SIG-M5 treated with dmso at 0.1 percent for 504 hours (cell line): ENCODE results near the gene EFEMP1.
A peak's percentile ranks its signal among the peaks of the same experiment; 100 is the strongest.

Source experiments
- DNase-seq: peaks from one replicate; lab custom pipeline; 2025; ENCODE audit not compliant: unreplicated experiment; lab: John Stamatoyannopoulos, UW

EFEMP1 gene

GRCh38 chr2:55899881-55900280 lies 23.7 kb downstream of the EFEMP1 start:
- no peak for DNase-seq

DNA sequence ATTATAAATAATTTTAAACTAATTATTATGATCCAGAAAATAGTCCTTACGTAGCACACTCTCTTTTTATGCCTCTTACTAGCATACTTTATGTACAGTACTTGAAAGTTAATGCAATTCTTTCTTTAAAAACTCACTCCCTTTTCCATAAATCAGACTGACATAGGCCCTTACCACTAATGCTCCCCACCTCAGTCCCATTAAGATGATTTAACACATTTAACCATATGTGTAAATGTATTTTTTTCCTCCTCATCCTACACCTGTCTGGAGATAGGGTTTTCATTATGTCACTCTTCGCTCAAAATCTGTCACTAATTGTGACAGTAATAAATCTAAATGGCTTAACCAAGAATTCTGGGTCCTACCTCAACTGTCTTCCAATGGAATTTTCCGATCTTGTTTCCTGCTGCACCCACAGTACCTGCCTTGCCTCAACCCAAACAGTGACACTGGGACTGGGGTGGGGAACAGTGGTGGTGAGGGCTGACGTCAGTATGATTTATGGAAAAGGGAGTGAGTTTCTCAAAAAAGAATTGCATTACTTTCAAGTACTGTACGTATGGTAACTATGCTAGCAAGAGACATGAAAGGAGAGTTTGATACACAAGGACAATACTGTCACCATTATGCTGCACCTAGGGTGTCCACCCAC lies 25.1 kb downstream of the EFEMP1 start:
- no peak for DNase-seq

- no peak for DNase-seq
Observed at GRCh38 chr2:55896633-55897032, 26.9 kb downstream of the EFEMP1 start.

GRCh38 chr2:55894720-55895119 lies 28.9 kb downstream of the EFEMP1 start:
- no peak for DNase-seq

- no peak for DNase-seq
Observed at GRCh38 chr2:55891671-55892094, 31.9 kb downstream of the EFEMP1 start.

DNA sequence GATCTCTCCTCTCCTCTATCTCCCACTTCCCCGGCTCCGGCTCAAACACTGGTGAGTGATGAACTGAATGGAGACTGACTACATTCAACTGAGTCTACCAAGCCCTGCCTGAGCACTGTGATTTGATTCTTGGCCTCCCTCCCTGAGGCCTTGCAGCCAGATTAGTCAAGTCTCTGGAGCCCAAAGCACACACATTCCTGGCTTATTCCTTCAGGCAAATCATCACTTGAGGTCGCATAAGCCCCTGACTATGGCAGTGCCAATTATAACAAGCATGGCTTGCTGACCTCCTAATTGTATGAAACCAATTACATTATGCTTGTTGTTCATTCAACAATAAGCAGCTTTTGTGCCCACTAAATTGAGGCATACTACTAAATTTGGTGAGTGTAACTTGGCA lies 34.6 kb downstream of the EFEMP1 start:
- DNase-seq: no peak

DNA sequence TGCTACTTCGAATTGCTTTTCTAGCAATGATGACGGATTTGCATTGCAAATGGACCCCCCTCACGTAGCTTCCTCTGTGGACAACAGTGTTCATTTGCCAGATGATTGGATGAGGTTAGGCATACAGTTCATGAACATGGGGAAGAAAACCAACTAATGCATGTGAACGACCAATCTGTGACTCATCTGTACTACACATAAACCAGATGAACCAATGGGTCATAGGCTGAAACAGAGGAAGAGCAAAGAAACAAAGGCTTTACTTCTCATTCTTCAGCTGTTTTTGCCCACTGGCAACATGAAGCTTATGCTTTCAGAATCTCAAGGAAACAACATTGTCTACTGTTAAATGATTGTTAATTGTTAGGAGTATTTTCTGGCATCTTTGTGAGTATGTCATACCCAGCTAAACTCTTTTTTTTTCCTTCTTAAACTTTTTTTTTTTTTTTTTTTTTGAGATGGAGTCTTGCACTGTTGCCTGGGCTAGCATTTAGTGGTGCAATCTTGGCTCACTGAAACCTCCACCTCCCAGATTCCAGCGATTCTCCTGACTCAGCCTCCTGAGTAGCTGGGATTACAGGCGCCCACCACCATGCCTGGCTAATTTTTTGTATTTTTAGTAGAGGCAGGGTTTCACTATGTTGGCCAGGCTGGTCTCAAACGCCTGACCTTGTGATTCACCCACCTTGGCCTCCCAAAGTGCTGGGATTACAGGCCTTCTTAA lies 35.5 kb downstream of the EFEMP1 start:
- DNase-seq: no peak

GRCh38 chr2:55887351-55887750 lies 36.2 kb downstream of the EFEMP1 start:
- DNase-seq: no peak

- DNase-seq: no peak
Observed at GRCh38 chr2:55885944-55886281, 37.7 kb downstream of the EFEMP1 start.

DNA sequence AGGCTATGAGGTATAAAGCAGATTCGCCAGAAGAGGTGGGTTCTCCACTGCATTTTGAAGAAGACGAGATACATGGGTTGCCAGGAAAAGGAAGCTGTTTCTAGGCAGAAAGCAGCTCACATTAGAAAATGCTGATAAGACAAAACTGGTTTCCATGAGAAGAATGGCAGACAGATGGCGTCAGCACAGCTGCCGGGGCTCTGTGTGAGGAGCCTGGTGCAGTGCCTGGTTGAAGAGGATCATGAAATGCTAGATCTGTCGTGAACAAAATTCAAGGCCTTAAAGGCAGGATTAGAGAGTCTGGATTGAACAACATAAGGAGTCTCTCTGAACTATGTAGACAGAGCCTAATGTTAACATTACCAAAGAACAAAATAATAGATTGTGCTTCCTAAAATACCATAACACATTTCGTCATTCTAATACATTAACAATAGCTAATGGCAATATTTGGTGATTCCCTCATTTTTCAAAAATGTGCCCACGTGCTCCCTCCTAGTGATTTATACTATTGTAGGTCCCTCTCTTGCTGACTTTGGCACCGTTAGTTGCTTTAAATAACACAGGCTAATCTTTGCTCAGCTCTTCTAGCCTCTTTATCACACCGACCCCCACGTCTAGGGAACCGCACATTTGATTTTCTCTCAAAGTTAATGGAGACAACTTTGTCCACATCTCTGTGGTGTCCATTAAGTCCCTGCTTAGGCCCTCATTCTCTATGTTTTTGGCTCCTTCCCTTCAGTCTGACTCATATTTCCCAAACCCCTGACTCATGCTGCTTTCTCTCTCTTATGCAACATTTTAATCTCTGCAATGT lies 38.2 kb downstream of the EFEMP1 start:
- no peak for DNase-seq

DNA sequence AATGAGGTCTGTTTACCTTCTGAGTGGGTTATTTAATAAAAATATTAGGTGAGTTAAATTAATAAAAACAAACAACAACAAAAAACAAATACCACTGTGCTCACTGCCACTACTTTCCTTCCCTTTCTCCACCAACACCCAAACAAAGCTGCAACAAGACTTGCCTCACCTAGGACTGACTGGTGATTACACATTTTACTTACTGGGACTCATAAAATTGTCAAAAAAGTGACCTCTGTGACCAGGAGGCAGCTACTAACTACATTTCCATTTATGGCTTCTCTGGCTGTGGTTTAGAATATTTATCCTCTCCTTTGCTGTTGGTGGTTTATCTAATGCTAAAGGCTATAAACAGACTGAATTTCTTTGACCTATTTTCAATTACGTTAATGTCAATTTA lies 39.8 kb downstream of the EFEMP1 start:
- no peak for DNase-seq

DNA sequence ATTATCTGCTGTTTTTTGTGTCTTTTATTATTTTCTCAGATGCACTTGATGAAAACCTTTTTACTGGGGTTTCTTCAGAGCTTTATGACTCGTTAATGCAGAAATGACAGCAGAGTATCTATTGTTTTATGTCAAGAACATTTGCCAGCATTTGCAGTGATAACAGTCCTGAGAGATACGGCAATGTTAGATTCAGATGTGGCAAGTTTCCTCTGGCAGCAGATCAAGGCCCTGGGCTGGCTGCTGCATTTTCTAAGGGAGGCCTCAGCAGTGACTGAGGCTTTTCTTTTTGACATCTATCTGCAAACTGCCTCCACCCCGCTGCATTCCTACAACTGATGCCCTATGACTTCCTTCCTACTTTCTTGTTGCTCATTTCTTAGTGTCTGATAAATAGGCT lies 40.2 kb downstream of the EFEMP1 start:
- DNase-seq: no peak

- no peak for DNase-seq
Observed at GRCh38 chr2:55882954-55883353, 40.6 kb downstream of the EFEMP1 start.

DNA sequence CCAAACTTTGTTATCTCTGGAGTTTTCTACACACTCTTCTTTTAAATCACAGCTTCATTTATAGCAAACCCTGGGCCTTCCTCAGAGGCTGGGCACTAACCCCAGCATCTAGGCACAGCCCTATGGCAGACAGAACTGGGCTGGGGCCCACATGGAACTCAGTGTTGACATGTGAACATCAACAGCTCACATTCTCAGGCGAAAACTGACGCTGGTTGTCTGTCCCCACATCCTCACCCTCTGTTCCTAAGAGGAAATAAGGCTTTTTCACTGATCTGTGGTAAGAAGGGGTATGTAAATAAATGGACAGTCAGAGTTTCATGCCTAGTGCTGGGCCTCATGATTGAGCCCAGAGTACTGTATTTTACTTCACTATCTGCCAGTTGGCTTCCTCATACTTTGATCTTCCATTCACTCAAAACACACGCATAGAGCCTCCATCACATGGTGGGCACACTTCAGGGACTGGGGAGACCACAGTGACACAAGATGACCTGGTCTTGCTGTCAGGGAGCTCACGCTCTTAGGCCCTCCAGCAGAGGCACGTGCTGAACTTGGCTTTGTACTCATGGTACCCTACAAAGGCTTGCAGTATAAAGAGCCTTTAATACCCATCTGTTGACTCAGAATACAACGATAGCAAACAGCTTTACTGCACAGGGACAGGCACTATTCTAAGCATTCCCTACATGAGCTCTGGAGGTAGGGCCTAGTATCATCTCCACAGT lies 43.0 kb downstream of the EFEMP1 start:
- no peak for DNase-seq

- DNase-seq: no peak
Observed at GRCh38 chr2:55879976-55880375, 43.6 kb downstream of the EFEMP1 start.

GRCh38 chr2:55877087-55877436 lies 46.5 kb downstream of the EFEMP1 start:
- no peak for DNase-seq

DNA sequence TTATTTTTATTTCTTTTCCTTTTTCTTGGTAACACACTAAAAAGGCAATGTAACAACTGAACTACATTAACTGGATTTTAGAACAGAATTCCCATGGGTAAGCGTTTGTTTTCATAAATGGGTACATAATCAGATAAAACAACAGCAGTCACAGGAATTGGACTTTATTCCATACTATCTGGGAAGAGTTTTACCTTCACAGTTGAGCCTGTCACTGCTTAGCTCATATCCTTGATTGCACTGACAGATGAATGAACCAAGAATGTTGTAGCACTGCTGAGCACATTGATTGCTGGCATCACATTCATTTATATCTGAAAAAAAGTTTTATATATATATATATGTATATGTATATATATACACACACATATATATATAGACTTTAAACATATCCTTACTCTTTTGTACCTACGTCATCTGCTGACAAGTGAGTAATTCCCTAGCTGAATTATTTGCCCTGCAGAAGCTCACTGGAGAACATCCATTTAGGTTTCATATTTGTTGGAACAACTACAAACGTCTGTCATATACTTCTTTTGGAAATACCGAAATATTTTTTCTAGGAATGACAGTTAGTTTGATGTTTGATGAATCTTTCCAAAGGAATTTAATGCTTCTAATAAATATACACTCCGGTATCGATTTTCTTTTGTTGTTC lies 47.0 kb downstream of the EFEMP1 start:
- no peak for DNase-seq

DNA sequence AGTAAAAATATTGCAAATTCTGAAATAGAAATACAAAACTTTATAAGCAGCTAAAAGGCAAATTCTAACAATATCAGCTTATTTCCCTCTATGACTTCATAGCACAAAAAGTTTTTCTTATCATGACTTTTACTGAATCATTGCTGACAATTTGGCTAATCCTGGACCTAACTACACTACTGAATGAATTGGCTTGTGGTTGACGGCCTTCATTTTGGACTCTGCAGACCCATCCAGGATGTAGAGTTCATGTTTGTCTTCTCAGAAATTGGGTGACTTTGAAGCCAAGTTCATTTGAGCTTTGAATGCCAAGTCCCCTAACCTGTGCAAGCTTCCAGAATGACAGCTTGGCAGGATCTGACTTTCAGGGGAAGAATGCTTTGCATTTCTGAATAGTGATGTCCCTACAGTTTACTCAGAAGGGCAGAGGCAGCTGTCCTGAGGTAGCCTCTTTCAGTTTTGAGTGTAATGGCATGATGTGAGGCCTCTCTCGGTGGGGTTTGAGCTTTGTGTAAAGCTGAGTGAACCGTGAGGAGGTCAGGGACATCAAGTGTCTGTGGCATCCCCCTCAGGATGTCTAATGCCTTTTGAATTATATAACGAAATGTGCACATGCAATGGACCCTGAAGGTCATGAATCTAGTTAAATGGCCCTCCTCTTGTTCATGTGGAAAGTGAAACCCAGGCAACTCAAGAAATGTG lies 48.0 kb downstream of the EFEMP1 start:
- no peak for DNase-seq

DNA sequence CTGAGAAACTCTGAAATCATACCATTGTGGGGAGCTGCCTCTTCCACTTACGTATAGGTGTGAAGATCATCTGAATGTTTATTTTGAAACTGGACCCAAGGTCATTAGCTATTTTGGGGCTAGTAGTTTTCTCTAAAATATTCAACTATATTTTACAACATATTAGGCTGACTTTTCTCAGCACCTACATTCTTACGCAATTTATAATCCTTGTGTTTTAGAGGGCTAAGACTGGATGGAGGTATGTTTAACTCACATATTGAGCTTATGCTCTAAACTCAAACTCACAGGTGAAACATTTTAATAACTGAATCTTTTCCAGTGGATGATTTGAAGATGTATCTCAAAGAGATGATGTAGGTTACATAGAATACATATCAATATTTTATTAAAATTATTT lies 49.2 kb downstream of the EFEMP1 start:
- DNase-seq: no peak

DNA sequence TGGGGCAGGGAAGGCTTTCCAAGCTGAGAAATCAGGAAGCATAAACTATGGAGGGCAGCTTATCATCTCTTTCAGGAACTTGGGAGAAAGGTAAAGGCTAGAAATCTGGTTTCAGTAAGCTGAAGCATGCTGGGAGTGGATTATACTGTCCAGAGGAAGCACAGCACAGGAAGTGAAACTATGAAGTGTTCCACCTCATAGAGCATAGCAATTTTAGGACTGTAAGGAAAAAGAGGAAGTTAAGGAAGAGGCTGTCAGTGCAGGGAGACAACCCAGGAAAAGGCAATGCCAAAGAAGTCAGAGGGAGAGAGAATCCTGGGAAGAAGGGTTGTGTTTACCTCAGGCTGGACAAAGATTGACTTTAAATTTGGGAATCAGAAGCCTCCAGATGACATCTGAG lies 51.9 kb downstream of the EFEMP1 start:
- peak; percentile 82 for DNase-seq
